HL-60 (cell line): ENCODE results near the gene FGA.

ENCODE experiments used
- CTCF ChIP-seq: IDR thresholded peaks from one replicate; pipeline ENCODE4 v1.5.1; 2011; ENCODE audit warnings: low read length, control low read depth, inconsistent platforms; ENCODE audit not compliant: insufficient read depth
- POLR2AphosphoS5 ChIP-seq: IDR thresholded peaks from 2 replicates; pipeline ENCODE4 v1.6.1; 2012; ENCODE audit warnings: low read depth

GRCh38 chr4:154582723-154583122 lies 7.8 kb downstream of the FGA start:
- no peak for TF ChIP-seq POLR2AphosphoS5
- TF ChIP-seq CTCF, result no peak
